ENCODE results near the gene TSPYL4. TPM values are rescaled to one million over a fixed set of nuclear protein-coding genes. Genes with fewer than 3 reads are reported as not detected.

The TSPYL4 gene
- total RNA-seq, 4 donors from 2014 or later, result 2.8 to 4.8 (median 3.8) TPM

DNA sequence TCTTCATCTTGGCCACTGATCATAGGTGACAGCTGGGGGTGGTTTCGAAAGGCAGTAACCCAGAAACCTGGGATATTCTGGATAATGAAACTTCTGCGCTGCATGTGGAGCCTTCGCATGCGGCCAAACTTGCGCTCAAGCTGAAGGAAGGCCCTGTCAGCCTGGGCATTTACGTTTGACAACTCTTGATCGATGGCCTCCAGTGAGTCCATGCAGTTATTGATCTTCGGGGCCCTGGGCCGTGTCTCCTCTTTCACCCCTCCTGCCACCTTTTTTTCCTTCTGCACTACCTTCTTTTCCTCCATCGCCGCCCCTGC is 729 bp downstream of the TSPYL4 start:
- DNase-seq, result no peak
- no peaks in the 10 kb centered on the region for H3K9me3 ChIP-seq
- no peak for TF ChIP-seq CTCF (IDR thresholded peaks at IDR 0.05 in 4 of 5, conservative IDR thresholded peaks at IDR 0.05 in 1 of 5)
- ATAC-seq, result peak in 1 of 2 donors; percentile 5
- H3K27me3 ChIP-seq, result no peaks in the 10 kb centered on the region
- H3K4me1 ChIP-seq, result peaks cover 22 to 30% of the 10 kb centered on the region in 2 donors
- H3K36me3 ChIP-seq, result no peaks in the 10 kb centered on the region
- intact Hi-C loops (cut with DNase I; ENCODE audit: low total_unique reads) (no loop called here), in situ Hi-C loops (cut with MboI; ENCODE audit: low sequenced_read_pairs in 4 of 4) (no loop called here)
- peak overlapping the region; percentile 85 to 93 (median 91) for H3K4me3 ChIP-seq
- peak overlapping the region; percentile 76 to 85 (median 81) for H3K27ac ChIP-seq

GRCh38 chr6:116251568-116252384 is 2.1 kb downstream of the TSPYL4 start:
- no peak for DNase-seq
- peaks cover 22 to 30% of the 10 kb centered on the region in 2 donors for H3K4me1 ChIP-seq
- TF ChIP-seq CTCF (IDR thresholded peaks at IDR 0.05 in 4 of 5, conservative IDR thresholded peaks at IDR 0.05 in 1 of 5), result no peak
- TF ChIP-seq POLR2A (IDR thresholded peaks at IDR 0.05), result no peak
- no peaks in the 10 kb centered on the region for H3K36me3 ChIP-seq
- H3K9me3 ChIP-seq, result no peaks in the 10 kb centered on the region
- H3K4me3 ChIP-seq, result no peak overlapping the region
- intact Hi-C loops (cut with DNase I; ENCODE audit: low total_unique reads), result no loop called here
- H3K27me3 ChIP-seq, result no peaks in the 10 kb centered on the region
- ATAC-seq, result no peak
- in situ Hi-C loops (cut with MboI; ENCODE audit: low sequenced_read_pairs in 4 of 4), result no loop called here
- H3K27ac ChIP-seq, result no peak overlapping the region

GRCh38 chr6:116248577-116248976 is 5.3 kb downstream of the TSPYL4 start:
- Histone ChIP-seq H3K9me3 (no peaks in the 10 kb centered on the region), H3K27ac (no peak overlapping the region), H3K4me1 (peaks cover 18 to 21% of the 10 kb centered on the region in 2 donors), H3K27me3 (no peaks in the 10 kb centered on the region), H3K36me3 (peaks cover 0 to 9% of the 10 kb centered on the region in 2 donors), H3K4me3 (no peak overlapping the region)
- intact Hi-C loops (cut with DNase I; ENCODE audit: low total_unique reads), result no loop called here
- TF ChIP-seq POLR2A (IDR thresholded peaks at IDR 0.05), result no peak
- no peak for TF ChIP-seq CTCF (IDR thresholded peaks at IDR 0.05 in 4 of 5, conservative IDR thresholded peaks at IDR 0.05 in 1 of 5)
- in situ Hi-C loops (cut with MboI; ENCODE audit: low sequenced_read_pairs in 4 of 4), result no loop called here
- no peak for ATAC-seq
- no peak for DNase-seq

GRCh38 chr6:116247285-116247684 is 6.6 kb downstream of the TSPYL4 start:
- H3K36me3 ChIP-seq, result peaks cover 0 to 12% of the 10 kb centered on the region in 2 donors
- no peaks in the 10 kb centered on the region for H3K27me3 ChIP-seq
- peaks cover 12% of the 10 kb centered on the region in 2 donors for H3K4me1 ChIP-seq
- in situ Hi-C loops (cut with MboI; ENCODE audit: low sequenced_read_pairs in 4 of 4) (no loop called here), intact Hi-C loops (cut with DNase I; ENCODE audit: low total_unique reads) (no loop called here)
- H3K27ac ChIP-seq, result no peak overlapping the region
- H3K9me3 ChIP-seq, result no peaks in the 10 kb centered on the region
- ATAC-seq, result no peak
- no peak overlapping the region for H3K4me3 ChIP-seq
- DNase-seq, result no peak
- TF ChIP-seq CTCF (IDR thresholded peaks at IDR 0.05 in 4 of 5, conservative IDR thresholded peaks at IDR 0.05 in 1 of 5), result no peak
- TF ChIP-seq POLR2A (IDR thresholded peaks at IDR 0.05), result no peak

Data from gastrocnemius medialis (tissue), 4 donors.